Heart left ventricle (tissue), 16 donors: ENCODE measurements around the gene SLAMF8. TPM values are rescaled to one million over a fixed set of nuclear protein-coding genes. Genes with fewer than 3 reads are reported as not detected.

Experiments used
- ATAC-seq, 4 donors: fragments of 200-7000 bp; cut with Tn5 transposase; one replicate each; pipeline ENCODE4 v1.9.1; 2020 to 2022; ENCODE audit warnings: moderate library complexity in 4 of 4, mild to moderate bottlenecking in 3 of 4, moderate number of reproducible peaks in 1 of 4
- DNase-seq, 5 donors: peaks; one replicate each; pipeline ENCODE4 v3.0.0-alpha.2; 2020
- H3K27ac ChIP-seq, 12 donors: fragments of 200-600 bp; sonication (generic) in 4 of 12; one replicate each; pipeline versions ENCODE4 v1.5.0 to v1.8.0; 2016 to 2022; ENCODE audit warnings: mild to moderate bottlenecking in 2 of 12
- H3K27me3 ChIP-seq, 9 donors: fragments of 200-600 bp; sonication (generic) in 2 of 9; one replicate each; pipeline versions ENCODE4 v1.5.1 to v1.8.0; 2016 to 2022; ENCODE audit warnings: mild to moderate bottlenecking in 3 of 9
- H3K36me3 ChIP-seq, 9 donors: fragments of 200-600 bp; sonication (generic) in 2 of 9; one replicate each; pipeline versions ENCODE4 v1.5.0 to v1.8.0; 2018 to 2022; ENCODE audit warnings: mild to moderate bottlenecking in 2 of 9
- H3K4me1 ChIP-seq, 12 donors: fragments of 200-600 bp; sonication (generic) in 4 of 12; one replicate each; pipeline versions ENCODE4 v1.5.0 to v1.8.0; 2016 to 2022; ENCODE audit warnings: mild to moderate bottlenecking in 3 of 12
- H3K4me3 ChIP-seq, 12 donors: fragments of 200-600 bp; sonication (generic) in 4 of 12; one replicate each; pipeline versions ENCODE4 v1.5.0 to v1.8.0; 2017 to 2022; ENCODE audit warnings: mild to moderate bottlenecking in 9 of 12, moderate library complexity in 4 of 12
- H3K9me3 ChIP-seq, 12 donors: fragments of 200-600 bp; sonication (generic) in 4 of 12; one replicate each; pipeline versions ENCODE4 v1.5.0 to v1.8.0; 2016 to 2022; ENCODE audit warnings: mild to moderate bottlenecking in 1 of 12
- POLR2A ChIP-seq, 2 donors: fragments of 450-650 bp; IDR thresholded peaks; one replicate each; pipeline ENCODE4 v1.6.1; 2017; ENCODE audit warnings: antibody characterized with exemption in 2 of 2, mild to moderate bottlenecking in 2 of 2, moderate library complexity in 2 of 2
- WGBS, 4 donors: extraction: QIAGEN DNeasy Blood & Tissue Kit in 2 of 4; methylation state at CpG; one replicate each; pipeline versions ENCODE4 v1.1.5 to v1.1.7; 2013 to 2018; 5-methylcytosine and 5-hydroxymethylcytosine counted together
- intact Hi-C, 10 donors: fragments of 100-400 bp; cut with DNase I; formaldehyde crosslinking; loops; one replicate each; pipeline versions ENCODE4 v1.11.1 to v1.14.2; 2022
- polyA plus RNA-seq, 2 donors: library from polyadenylated mRNA; stranded (reverse); fragments of 200-250 nt; gene quantifications; one replicate each; pipeline ENCODE4 v1.2.3, GENCODE V29; 2013
- total RNA-seq, 9 donors: library from RNA; depleted of rRNA in 2 of 9; stranded (reverse); fragments of >200 nt in 2 of 9; fragmentation: NEBNext Ultra II Directional in 3 of 9; extraction: Animal tissue kit (Norgen Biotek cat#: 25700) in 3 of 9; gene quantifications; one replicate each; pipeline versions ENCODE4 v1.1.0 to v1.2.4, GENCODE V29; 2016 to 2023
- TF ChIP-seq, protein P1 (sequence below), 12 donors: fragments of 200-600 bp; sonication (generic) in 4 of 12; IDR thresholded peaks; one replicate each; pipeline versions ENCODE4 v1.5.0 to v1.8.0; 2018 to 2022; ENCODE audit warnings: antibody characterized with exemption in 12 of 12, mild to moderate bottlenecking in 5 of 12
- donor health status: ischemic (EF 13 %, LVEDD 7.1; RV severe dilation, severe dysfunction).
- donor health status: healthy with polysubstance abuse.
- donor health status: DM: no; HTN: yes; CAD: no.
- donor health status: DM: no; HTN: no; CAD: no.
- donor health status: ischemic (EF 25% LVEDD 6.9; RV normal size, moderate dysfunction).
- donor health status: ischemic (EF 25% LVEDD 5.7; RV mildly dilated, moderate dysfunction).
- donor health status: healthy.
- donor health status: DM: yes; HTN: yes; CAD: no.
- donor health status: ischemic (EF 35%, LVEDD 5.7; RV mildly dilated, moderate dysfunction).
- donor health status: nonischemic (EF 11% LVEDD 7.7; RV severe dilation, severe dysfunction).
- donor health status: DM: yes; HTN: yes; CAD: no.
- donor health status: PGD.
- donor health status: ischemic (EF 29% LVEDD 5.4; RV normal size, mild dysfunction).
- donor health status: nonischemic (EF 23%, LVEDD 6.1; RV moderate dilation, normal function).

Gene SLAMF8
- total and polyA plus RNA-seq, 11 donors: 0.50 to 44.9 (median 1.5) TPM

DNA sequence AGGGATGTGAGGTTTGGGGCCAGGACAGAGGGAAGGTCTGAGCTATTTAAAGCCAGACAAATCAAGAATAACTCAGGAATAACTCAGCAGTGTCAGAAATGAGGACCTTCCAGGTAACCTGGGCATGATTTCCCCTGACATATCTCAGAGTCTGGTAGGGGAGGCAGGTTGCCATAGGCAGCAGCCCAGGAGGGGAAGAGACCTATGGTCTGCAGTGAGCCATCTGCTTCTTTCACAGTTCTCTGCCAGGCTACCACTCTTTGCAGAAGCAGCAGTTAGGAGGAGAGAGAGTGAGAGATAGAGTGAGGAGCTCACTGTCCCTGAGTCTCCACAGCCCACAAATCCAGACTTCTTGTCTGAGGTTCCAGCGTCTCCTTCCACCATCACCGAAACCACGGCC lies 42.1 kb downstream of the SLAMF8 start:
- no peak for DNase-seq
- no peak overlapping the region for H3K4me3 ChIP-seq
- peaks cover 0 to 18% (median 11%) of the 10 kb centered on the region in 12 donors for H3K4me1 ChIP-seq
- no peaks in the 10 kb centered on the region for H3K36me3 ChIP-seq
- WGBS, 4 donors: 61 to 84% (median 71%) methylated on average over 3 of the region's 3 CpGs
- intact Hi-C loops: no loop called here
- peaks cover 0 to 16% (median 0%) of the 10 kb centered on the region in 9 donors for H3K27me3 ChIP-seq
- no peaks in the 10 kb centered on the region for H3K9me3 ChIP-seq
- TF ChIP-seq POLR2A (IDR thresholded peaks at IDR 0.05): no peak
- TF ChIP-seq, protein P1, sequence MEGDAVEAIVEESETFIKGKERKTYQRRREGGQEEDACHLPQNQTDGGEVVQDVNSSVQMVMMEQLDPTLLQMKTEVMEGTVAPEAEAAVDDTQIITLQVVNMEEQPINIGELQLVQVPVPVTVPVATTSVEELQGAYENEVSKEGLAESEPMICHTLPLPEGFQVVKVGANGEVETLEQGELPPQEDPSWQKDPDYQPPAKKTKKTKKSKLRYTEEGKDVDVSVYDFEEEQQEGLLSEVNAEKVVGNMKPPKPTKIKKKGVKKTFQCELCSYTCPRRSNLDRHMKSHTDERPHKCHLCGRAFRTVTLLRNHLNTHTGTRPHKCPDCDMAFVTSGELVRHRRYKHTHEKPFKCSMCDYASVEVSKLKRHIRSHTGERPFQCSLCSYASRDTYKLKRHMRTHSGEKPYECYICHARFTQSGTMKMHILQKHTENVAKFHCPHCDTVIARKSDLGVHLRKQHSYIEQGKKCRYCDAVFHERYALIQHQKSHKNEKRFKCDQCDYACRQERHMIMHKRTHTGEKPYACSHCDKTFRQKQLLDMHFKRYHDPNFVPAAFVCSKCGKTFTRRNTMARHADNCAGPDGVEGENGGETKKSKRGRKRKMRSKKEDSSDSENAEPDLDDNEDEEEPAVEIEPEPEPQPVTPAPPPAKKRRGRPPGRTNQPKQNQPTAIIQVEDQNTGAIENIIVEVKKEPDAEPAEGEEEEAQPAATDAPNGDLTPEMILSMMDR (IDR thresholded peaks at IDR 0.05): no peak
- no peak overlapping the region for H3K27ac ChIP-seq
- no peak for ATAC-seq

DNA sequence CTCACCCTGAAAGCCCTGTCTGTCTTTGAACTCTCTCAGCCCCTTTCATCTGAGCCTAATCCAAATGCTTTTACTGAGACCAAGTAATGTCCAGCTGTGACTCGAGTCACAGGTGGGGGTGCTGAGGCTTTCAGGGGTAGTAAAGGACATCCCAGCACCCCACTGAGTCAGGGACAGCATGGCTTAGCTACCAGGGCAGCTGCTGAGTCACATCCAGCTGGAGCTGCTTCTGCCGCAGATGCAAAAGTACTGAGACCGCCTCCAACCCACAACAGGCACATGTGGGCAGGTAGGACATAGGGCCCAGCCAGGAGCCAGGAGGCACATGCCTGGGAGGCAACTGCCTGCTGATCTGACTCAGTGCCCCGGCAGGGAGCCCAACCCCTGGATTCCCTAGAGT lies 42.5 kb downstream of the SLAMF8 start:
- Histone ChIP-seq H3K9me3 (no peaks in the 10 kb centered on the region), H3K4me3 (no peak overlapping the region), H3K4me1 (peaks cover 0 to 18% (median 11%) of the 10 kb centered on the region in 12 donors), H3K27me3 (peaks cover 0 to 16% (median 0%) of the 10 kb centered on the region in 9 donors), H3K27ac (no peak overlapping the region), H3K36me3 (no peaks in the 10 kb centered on the region)
- TF ChIP-seq, protein P1 (IDR thresholded peaks at IDR 0.05): no peak
- TF ChIP-seq POLR2A (IDR thresholded peaks at IDR 0.05): no peak
- intact Hi-C loops: no loop called here
- WGBS, 4 donors: 66 to 81% (median 70%) methylated on average over 4 of the region's 4 CpGs
- ATAC-seq: no peak
- DNase-seq: no peak

DNA sequence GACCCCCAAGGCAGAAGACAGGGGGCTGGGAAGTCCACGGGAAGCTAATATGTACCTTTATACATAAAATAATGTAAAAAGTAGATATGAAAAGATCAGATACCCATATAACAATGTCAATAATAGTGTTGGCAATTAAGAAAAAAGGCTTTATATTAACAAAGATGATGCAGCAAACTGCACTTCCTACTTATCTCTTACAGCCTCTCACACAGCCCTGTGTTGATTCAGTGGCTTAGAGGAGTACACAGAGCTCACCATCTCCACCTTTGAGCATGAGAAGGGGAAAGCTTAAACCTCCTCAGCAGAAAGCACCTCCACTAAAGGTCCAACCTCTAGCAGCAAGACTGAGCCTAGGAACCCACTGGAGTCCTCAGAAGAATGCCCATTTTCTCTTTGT lies 42.9 kb downstream of the SLAMF8 start:
- Histone ChIP-seq H3K36me3 (no peaks in the 10 kb centered on the region), H3K4me3 (no peak overlapping the region), H3K9me3 (no peaks in the 10 kb centered on the region), H3K4me1 (peaks cover 0 to 18% (median 11%) of the 10 kb centered on the region in 12 donors), H3K27me3 (peaks cover 0 to 16% (median 0%) of the 10 kb centered on the region in 9 donors), H3K27ac (no peak overlapping the region)
- intact Hi-C loops: no loop called here
- ATAC-seq: no peak
- DNase-seq: no peak
- TF ChIP-seq, protein P1 (IDR thresholded peaks at IDR 0.05): no peak
- no peak for TF ChIP-seq POLR2A (IDR thresholded peaks at IDR 0.05)
- 70 to 79% (median 76%) methylated on average over 1 of the region's 1 CpG for WGBS, 4 donors

DNA sequence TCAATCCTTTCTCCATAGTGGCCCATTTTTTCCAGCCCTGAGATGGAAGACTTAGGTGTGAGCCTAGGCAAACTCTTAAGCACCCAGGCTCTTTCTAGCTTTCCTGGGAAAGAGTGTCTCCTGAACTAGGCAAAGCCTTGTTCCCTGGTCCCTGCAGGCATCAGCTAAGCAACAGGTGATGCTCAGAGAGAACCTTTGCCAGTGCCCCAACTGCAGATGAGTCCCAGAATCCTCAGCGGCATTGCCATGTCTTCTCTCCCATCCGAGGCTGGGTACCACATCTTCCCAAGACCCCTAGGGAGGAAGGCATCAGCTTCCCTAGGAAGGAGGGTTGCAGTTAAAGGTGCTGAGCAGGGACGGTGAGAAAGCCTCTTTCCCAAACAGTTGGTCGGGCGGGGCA lies 44.0 kb downstream of the SLAMF8 start:
- H3K27ac ChIP-seq: no peak overlapping the region
- intact Hi-C loops: no loop called here
- H3K4me1 ChIP-seq: peaks cover 0 to 18% (median 11%) of the 10 kb centered on the region in 12 donors
- H3K4me3 ChIP-seq: no peak overlapping the region
- ATAC-seq (no peak), DNase-seq (no peak)
- H3K36me3 ChIP-seq: no peaks in the 10 kb centered on the region
- WGBS, 4 donors: 86 to 91% (median 89%) methylated on average over 5 of the region's 5 CpGs
- H3K27me3 ChIP-seq: peaks cover 0 to 16% (median 0%) of the 10 kb centered on the region in 9 donors
- no peak for TF ChIP-seq POLR2A (IDR thresholded peaks at IDR 0.05)
- TF ChIP-seq, protein P1 (IDR thresholded peaks at IDR 0.05): no peak
- H3K9me3 ChIP-seq: no peaks in the 10 kb centered on the region
